Endodermal cell (in vitro differentiated cells): ENCODE data around the gene NEMP2. TPM values are rescaled to one million over a fixed set of nuclear protein-coding genes. Genes with fewer than 3 reads are reported as not detected.
A peak's percentile ranks its signal among the peaks of the same experiment; 100 is the strongest.

Experiments
- DNase-seq: peaks from one replicate; pipeline ENCODE4 v3.0.0-alpha.2; 2017
- H3K27ac ChIP-seq: 2 replicates; pipeline ENCODE4 v1.5.1; 2013; ENCODE audit warnings: mild to moderate bottlenecking, low read depth, low read length, moderate library complexity
- H3K27me3 ChIP-seq: 2 replicates; pipeline ENCODE4 v1.6.1; 2013; ENCODE audit warnings: mild to moderate bottlenecking, low read length, moderate library complexity; ENCODE audit not compliant: insufficient read depth, control insufficient read depth, poor library complexity, severe bottlenecking
- H3K36me3 ChIP-seq: 2 replicates; pipeline ENCODE4 v1.7.0; 2013; ENCODE audit warnings: mild to moderate bottlenecking, low read length, moderate library complexity; ENCODE audit not compliant: control insufficient read depth, insufficient read depth
- H3K4me1 ChIP-seq: one replicate; pipeline ENCODE4 v1.7.0; 2013; ENCODE audit warnings: low read length; ENCODE audit not compliant: control insufficient read depth, insufficient read depth
- H3K4me3 ChIP-seq: 2 replicates; pipeline ENCODE4 v1.5.1; 2013; ENCODE audit warnings: mild to moderate bottlenecking, low read length, moderate library complexity
- H3K9ac ChIP-seq: 2 replicates; pipeline ENCODE4 v1.6.1; 2013; ENCODE audit warnings: mild to moderate bottlenecking, low read length, moderate library complexity; ENCODE audit not compliant: poor library complexity, severe bottlenecking; ENCODE audit errors: extremely low read depth
- H3K9me3 ChIP-seq: 2 replicates; pipeline ENCODE4 v1.6.1; 2013; ENCODE audit warnings: mild to moderate bottlenecking, low read length, moderate library complexity; ENCODE audit not compliant: control insufficient read depth
- H3K27ac Mint-ChIP-seq: 2 replicates; pipeline ENCODE4 v1.8.0; 2020; ENCODE audit warnings: mixed read lengths
- H3K27me3 Mint-ChIP-seq: 2 replicates; pipeline ENCODE4 v1.8.0; 2021; ENCODE audit warnings: mild to moderate bottlenecking, mixed read lengths; ENCODE audit not compliant: insufficient read depth
- H3K36me3 Mint-ChIP-seq: 2 replicates; pipeline ENCODE4 v1.8.0; 2020; ENCODE audit warnings: low read depth, mixed read lengths
- H3K4me1 Mint-ChIP-seq: 2 replicates; pipeline ENCODE4 v1.8.0; 2020; ENCODE audit warnings: mixed read lengths
- H3K4me3 Mint-ChIP-seq: 2 replicates; pipeline ENCODE4 v1.8.0; 2020; ENCODE audit warnings: mild to moderate bottlenecking, moderate library complexity, mixed read lengths
- H3K9me3 Mint-ChIP-seq: 2 replicates; pipeline ENCODE4 v1.8.0; 2020; ENCODE audit warnings: mild to moderate bottlenecking, mixed read lengths
- CTCF ChIP-seq: fragments of 200-600 bp; sonication (generic); conservative IDR thresholded peaks from 2 replicates; pipeline ENCODE4 v1.5.0; 2021; ENCODE audit warnings: antibody characterized with exemption, mild to moderate bottlenecking
- WGBS, 2 experiments: methylation state at CpG; one replicate each; pipeline versions ENCODE4 v1.1.5 to v1.1.7; 2013; ENCODE audit warnings: missing lambda C conversion rate in 2 of 2, mixed read lengths in 1 of 2; ENCODE audit not compliant: insufficient coverage in 1 of 2, insufficient read length in 1 of 2; 5-methylcytosine and 5-hydroxymethylcytosine counted together
- total RNA-seq, 2 donors: library from RNA; stranded (reverse); fragmentation: NEBNext Ultra II Directional in 1 of 2; extraction: Animal tissue kit (Norgen Biotek cat#: 25700) in 1 of 2; gene quantifications; 2 replicates in 1 of 2; 3 replicates in 1 of 2; pipeline ENCODE4 v1.2.1, GENCODE V29; 2021

The NEMP2 gene
- total RNA-seq, 2 donors from 2014 or later: 7.2 to 11.3 TPM

DNA sequence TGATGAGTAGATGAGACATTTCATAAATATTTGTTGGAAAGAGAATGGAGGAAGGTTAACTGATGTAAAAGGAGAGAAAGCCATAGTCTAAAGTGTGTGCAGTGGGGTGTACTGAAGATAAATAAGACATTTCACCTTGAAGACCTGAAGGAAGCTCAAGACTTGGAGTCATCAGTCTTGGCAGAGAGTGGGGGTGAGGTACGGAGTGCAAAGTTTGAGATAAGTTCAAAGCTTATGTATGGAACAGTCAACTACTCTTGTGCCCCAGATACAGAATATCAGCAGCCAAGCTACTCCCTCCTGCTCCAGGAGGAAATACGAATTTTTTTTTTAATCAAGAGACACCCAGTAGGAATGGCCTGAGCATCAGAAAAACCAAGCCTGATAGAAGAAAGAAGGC is 30.3 kb upstream of the NEMP2 start:
- Mint-ChIP-seq H3K27me3 (no peaks in the 10 kb centered on the region), H3K4me1 (peaks cover 11% of the 10 kb centered on the region), H3K27ac (no peak overlapping the region), H3K9me3 (peaks cover 18% of the 10 kb centered on the region), H3K36me3 (peaks cover 4% of the 10 kb centered on the region), H3K4me3 (no peak overlapping the region)
- no peaks in the 10 kb centered on the region for H3K27me3 ChIP-seq
- H3K9me3 ChIP-seq: peaks cover 7% of the 10 kb centered on the region
- peaks cover 5% of the 10 kb centered on the region for H3K4me1 ChIP-seq
- no peaks in the 10 kb centered on the region for H3K36me3 ChIP-seq
- no peak overlapping the region for H3K9ac ChIP-seq
- 95 to 100% methylated on average over 1 to 2 of the region's 2 CpGs for WGBS, 2 experiments
- no peak overlapping the region for H3K4me3 ChIP-seq
- H3K27ac ChIP-seq: no peak overlapping the region
- no peak for TF ChIP-seq CTCF
- DNase-seq: no peak

DNA sequence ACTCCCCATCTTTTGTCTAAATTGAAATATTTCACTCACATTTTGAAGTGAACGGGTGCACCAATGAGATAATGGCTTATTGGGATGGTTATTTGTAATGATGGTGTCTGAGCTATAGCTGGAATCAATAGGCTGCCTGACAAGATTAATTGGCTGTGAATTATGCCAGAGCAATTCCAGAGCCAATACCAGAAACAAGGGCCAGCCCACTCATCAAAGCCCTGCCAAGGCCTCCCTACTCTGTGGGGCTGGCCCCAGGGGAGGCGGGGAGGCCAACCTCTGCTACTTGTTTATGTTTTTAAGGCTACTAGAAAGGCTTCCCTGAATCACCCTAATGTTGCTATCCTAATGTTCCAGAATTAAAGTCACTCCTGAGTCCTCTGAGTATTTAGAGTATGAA is 29.1 kb upstream of the NEMP2 start:
- 100% methylated on average over 2 of the region's 2 CpGs; no CpG with 5 or more reads in 1 of the 2 experiments for WGBS, 2 experiments
- Mint-ChIP-seq H3K9me3 (peaks cover 18% of the 10 kb centered on the region), H3K4me3 (no peak overlapping the region), H3K27me3 (no peaks in the 10 kb centered on the region), H3K27ac (no peak overlapping the region), H3K36me3 (peaks cover 4% of the 10 kb centered on the region), H3K4me1 (peaks cover 12% of the 10 kb centered on the region)
- DNase-seq: no peak
- H3K27ac ChIP-seq: no peak overlapping the region
- peaks cover 7% of the 10 kb centered on the region for H3K9me3 ChIP-seq
- no peaks in the 10 kb centered on the region for H3K36me3 ChIP-seq
- H3K27me3 ChIP-seq: no peaks in the 10 kb centered on the region
- H3K9ac ChIP-seq: no peak overlapping the region
- H3K4me1 ChIP-seq: peaks cover 5% of the 10 kb centered on the region
- no peak for TF ChIP-seq CTCF
- H3K4me3 ChIP-seq: no peak overlapping the region

DNA sequence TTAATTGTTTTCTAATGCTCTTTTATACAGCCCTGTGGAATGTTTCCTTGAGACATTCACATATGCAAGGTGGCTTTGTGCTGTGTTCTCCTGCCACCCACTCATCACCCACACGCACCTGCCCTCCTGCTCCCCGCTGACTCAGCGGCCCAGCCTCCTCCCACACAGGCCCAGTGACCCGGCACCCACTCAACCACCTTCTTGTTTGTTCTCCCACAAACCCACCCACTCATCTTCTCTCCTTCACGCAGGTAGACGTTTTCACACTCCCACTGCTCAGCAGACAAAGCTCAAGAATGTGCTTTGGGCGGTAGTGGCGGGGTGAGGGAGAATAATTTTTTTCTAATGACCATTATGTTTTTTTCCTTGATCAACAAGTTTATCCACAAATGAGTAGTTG is 28.6 kb upstream of the NEMP2 start:
- 93% methylated on average over 8 of the region's 8 CpGs; no CpG with 5 or more reads in 1 of the 2 experiments for WGBS, 2 experiments
- Histone ChIP-seq H3K27me3 (no peaks in the 10 kb centered on the region), H3K4me1 (peaks cover 5% of the 10 kb centered on the region), H3K27ac (no peak overlapping the region), H3K9me3 (peaks cover 7% of the 10 kb centered on the region), H3K4me3 (no peak overlapping the region), H3K36me3 (no peaks in the 10 kb centered on the region), H3K9ac (no peak overlapping the region)
- no peak for TF ChIP-seq CTCF
- no peaks in the 10 kb centered on the region for H3K27me3 Mint-ChIP-seq
- H3K4me1 Mint-ChIP-seq: peaks cover 12% of the 10 kb centered on the region
- peaks cover 18% of the 10 kb centered on the region for H3K9me3 Mint-ChIP-seq
- DNase-seq: no peak
- no peak overlapping the region for H3K4me3 Mint-ChIP-seq
- H3K36me3 Mint-ChIP-seq: peaks cover 3% of the 10 kb centered on the region
- peak overlapping the region; percentile 37 for H3K27ac Mint-ChIP-seq
